HG02981 (cell line): ENCODE data around the gene SIGLEC15.
"Not testable (repeated sequence)": the region's sequence is repeated elsewhere in the genome, so short reads cannot be mapped to it uniquely, and the experiment has no call there.

Experiments used
- ATAC-seq: cut with Tn5 transposase; IDR thresholded peaks from one replicate; pipeline ENCODE4 v1.9.1; 2021; ENCODE audit warnings: mild to moderate bottlenecking, moderate library complexity; ENCODE audit not compliant: unreplicated experiment

Gene SIGLEC15

GRCh38 chr18:45818765-45819164, 6.7 kb upstream of the SIGLEC15 start:
- not testable (repeated sequence) for ATAC-seq

- ATAC-seq = no peak
These were observed 5.2 kb upstream of the SIGLEC15 start for GRCh38 chr18:45820106-45820745.

DNA sequence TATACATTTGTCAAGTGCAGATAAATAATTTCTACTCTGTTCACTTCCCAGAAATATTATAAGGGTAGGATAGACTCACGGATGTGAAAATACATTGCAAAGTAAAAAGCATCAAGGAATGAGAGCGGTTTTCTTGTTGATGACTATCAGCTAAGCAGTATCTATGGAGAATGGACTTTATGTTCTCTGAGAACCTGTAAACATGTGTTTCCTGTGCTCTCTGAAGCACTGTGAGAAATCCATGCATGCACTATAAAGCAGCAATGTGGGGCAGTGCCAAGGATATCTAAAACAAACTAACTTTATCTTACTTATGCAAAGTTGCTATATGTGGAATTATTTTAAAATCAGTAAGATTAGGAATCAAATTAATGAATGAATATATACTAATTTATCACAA, 4.4 kb upstream of the SIGLEC15 start:
- ATAC-seq = no peak

DNA sequence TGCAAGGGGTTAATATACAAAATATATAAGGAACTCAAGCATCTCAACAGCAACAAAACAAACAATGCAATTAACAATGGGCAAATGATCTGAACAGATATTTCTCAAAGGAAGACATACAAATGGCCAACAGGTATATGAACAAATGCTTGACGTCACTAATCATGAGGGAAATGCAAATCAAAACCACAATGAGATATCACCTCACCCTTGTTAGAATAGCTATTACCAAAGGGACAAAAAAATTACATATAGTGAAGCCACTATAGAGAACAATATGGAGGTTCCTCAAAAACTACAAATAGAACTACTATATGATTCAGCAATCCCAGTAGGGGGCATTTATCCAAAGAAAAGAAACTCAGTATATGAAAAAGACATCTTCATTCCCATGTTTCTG, 3.8 kb upstream of the SIGLEC15 start:
- no peak for ATAC-seq

- no peak for ATAC-seq
These were observed 609 bp downstream of the SIGLEC15 start for GRCh38 chr18:45826084-45826483.

- ATAC-seq = not testable (repeated sequence)
These were observed 1.2 kb downstream of the SIGLEC15 start for GRCh38 chr18:45826716-45827115.

DNA sequence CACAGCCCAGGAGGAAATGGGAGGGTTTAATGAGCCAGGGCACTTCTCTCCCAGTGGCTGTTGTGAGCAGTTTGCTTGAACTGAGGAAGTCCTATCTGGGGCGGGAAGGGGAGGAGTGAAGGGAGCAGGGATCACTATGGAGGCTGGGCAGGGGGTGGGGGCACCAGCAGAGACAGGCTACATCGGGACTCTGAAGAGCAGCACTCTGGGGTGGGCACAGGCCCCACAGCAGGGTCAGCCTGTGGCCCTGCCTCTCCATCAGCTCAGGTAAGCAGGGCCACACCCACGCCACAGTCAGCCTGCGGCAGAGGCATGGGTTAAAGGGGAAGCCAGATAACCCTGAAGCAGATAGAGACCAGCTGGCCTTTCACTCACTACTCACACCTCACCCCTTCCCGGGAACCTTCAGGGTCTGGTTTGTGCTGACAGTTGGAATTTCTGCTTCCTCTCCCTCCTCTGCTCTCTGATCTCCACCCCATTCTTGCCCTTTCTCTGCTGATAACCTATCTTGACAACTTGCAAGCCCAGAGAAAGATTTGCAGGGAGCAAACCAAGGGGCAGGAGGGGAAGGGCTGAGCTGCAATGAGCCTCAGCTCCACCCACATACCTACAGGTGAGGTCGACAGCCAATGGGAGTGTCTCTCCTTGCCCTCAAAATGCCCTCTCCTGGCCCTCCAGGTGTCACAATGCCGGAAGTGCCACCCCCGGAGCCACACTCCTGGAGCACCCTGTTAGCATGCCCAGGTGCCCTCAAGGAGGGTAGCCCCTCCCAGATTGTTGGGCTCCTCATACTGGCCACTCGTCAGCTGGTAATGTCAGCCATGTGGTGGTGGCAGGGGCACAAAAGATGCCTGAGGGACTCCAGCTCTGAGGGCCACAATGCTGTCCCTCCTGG, 3.7 kb downstream of the SIGLEC15 start:
- ATAC-seq = no peak

GRCh38 chr18:45829855-45830254, 4.4 kb downstream of the SIGLEC15 start:
- no peak for ATAC-seq

- ATAC-seq = no peak
These were observed 5.4 kb downstream of the SIGLEC15 start for GRCh38 chr18:45830917-45831316.

DNA sequence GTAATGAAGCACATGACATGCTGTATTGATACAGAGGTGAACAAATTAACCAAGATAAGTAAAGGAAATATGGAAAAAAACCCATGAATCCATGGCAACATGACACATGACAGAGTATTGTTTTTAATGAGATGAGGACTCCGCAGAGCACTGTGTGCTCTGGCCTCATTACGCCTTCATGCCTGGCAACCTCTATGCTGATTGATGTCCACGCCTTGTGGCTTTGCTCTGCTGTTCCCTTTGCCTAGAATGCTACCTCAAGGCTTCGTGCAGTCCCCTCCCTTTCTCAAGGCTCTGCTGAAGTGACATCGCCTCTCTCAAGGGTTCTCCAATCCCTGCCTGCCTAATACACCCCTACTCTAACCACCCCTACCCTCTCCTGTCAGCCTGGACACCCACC, 8.4 kb downstream of the SIGLEC15 start:
- ATAC-seq = no peak

DNA sequence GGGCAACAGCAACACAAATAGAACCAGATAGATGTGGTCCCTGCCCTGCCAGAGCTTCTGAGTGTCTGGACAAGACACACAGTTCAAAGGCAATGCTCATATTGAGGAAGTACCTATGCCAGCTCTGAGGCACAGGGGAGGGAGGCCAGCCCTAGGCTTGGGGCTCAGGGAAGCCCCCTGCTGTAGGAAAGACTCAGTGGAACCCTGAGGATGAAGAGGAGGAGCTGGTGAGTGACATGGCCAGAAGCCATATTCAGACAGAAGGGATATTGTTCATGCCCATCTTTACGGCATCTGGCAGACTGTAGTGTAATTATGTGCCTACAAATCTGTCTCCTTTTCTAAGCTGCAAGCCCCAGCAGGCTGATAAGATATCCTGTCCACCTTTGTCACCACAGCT, 8.8 kb downstream of the SIGLEC15 start:
- ATAC-seq = no peak

DNA sequence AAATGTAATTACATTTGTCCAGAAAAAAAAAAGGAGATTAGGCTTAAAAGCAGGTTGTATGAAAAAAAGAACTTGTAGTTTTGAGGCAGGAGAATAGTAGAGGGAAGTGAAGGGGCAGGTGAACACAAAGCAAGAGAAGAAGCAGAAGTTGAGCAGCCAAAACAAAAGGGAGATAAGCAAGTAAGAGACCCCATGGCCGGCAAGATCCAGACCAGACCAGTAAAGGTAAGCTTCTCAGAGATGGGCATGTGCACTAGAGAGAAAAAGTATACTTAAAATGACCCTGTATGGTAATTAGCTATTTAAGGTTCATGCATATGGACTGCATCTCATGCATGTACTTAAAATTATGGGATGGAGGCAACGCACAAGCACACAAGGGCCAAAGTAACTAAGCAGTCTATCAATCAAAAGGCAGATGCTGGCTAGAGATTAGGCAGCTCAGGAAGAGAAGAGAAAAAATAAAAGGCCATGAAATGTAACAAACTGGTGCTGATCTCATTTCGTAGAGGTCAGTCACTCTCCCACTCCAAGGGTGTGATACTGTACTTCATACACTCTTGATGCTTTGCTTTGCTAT, 9.7 kb downstream of the SIGLEC15 start:
- no peak for ATAC-seq

DNA sequence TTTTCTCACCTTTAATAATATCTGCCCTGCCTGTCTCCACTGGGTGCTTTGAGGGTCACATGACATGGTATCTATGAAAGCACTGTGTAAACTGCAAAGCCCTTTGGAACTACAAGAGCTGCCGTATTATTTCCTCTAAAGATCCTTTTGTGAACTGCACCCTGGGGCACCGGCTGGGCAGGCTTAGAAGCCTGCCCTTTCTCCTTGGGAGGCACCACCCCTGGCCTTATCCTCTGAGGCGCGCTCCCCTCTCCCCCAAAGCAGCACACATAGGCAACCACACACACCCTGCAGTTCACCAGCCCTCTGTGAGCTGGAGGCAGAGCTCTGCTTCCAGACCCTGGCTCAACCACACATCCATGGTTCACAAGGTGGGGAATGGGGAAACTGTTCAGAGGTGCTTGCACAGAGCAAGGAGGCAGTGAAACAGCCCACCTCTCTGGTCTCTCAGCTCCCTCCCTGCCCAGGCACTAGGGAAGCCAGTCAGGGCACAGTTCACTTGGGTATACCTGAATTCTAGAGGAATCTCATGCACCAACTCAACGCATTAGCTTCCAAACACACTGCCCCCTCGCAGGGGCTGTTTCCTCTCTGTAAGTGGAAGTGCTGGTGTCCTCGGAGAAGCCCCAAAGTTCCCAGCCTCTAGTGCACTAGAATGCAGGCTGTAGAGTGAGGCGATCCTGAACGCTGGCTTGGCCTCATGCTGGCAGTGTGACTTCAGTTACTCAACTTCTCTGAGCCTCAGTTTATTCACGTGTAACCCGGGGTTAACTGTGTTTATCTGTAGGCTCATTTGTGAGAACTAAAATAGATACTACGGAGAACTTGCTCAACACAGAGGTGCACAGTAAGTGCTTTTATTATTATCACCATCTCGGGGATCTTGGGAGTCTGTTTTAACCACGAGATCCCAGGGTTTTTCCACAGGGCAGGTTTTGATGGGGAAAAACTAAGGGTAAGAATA, 11.0 kb downstream of the SIGLEC15 start:
- no peak for ATAC-seq

DNA sequence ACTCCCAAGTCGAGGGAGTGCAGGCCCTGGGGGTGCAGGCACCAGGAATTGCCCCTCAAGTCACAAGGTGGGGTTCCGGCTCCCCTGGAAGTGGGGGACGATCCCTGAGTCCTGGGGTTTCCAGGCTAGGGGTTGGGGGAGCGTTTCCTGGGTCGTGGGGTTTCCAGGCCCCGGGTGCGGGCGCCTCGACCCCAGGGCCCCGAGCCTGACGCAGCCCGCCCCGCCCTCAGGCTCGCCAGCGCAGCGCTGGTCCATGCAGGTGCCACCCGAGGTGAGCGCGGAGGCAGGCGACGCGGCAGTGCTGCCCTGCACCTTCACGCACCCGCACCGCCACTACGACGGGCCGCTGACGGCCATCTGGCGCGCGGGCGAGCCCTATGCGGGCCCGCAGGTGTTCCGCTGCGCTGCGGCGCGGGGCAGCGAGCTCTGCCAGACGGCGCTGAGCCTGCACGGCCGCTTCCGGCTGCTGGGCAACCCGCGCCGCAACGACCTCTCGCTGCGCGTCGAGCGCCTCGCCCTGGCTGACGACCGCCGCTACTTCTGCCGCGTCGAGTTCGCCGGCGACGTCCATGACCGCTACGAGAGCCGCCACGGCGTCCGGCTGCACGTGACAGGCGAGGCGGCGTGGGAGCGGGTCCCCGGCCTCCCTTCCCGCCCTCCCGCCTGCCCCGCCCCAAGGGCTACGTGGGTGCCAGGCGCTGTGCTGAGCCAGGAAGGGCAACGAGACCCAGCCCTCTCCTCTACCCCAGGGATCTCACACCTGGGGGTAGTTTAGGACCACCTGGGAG, 12.0 kb downstream of the SIGLEC15 start:
- ATAC-seq = no peak

GRCh38 chr18:45838302-45839070, 13.0 kb downstream of the SIGLEC15 start:
- ATAC-seq = no peak

DNA sequence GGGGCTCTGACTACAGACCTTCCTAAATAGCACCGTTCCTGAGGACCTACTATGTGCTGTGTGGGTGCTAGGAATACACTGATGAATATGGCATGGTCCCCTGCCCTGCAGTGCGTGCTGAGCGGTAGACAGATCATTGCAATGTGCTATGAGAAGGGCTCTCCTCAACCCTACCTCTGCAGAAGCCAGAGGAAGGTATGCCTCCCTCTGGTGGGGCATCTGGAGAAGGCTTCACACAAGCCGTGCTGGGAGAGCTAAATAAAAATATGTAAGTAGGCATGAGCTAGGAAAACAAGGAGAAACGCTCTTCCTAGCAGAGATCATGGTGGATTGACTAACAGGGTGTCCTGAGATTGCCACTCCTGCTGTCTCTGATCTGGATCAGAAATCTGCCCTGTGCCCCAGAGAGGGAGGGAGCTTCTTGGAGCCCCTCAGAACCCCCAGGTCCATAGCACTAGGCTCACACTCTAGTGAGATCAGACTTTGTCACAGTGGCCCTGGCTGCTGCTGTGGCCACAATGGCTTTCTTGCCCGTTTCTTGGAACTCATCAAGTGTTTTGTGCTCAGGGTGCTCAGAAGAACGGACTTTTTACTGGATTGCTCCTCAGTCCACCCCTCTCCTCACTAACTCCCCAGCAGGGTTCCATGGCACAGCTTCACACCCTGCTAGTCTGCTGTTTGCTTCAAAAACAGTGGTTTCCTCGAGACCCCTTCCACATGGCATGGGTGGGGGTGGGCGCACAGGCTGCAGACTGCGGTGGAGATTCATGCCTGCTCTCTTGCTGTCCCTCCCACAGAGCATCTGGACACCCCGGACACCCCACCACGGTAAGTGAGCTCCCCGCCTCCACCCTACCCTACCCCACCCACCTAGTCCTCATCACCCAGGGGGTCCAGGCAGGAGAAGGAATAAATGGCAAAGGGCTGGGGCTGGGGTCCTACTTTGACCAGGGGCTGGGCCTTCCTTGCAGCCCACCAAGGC, 14.2 kb downstream of the SIGLEC15 start:
- no peak for ATAC-seq

GRCh38 chr18:45841060-45841764, 15.7 kb downstream of the SIGLEC15 start:
- no peak for ATAC-seq
